ELR (cell line): ENCODE measurements around the gene PHC2.
A peak's percentile ranks its signal among the peaks of the same experiment; 100 is the strongest.
"Not testable (repeated sequence)": the region's sequence is repeated elsewhere in the genome, so short reads cannot be mapped to it uniquely, and the experiment has no call there.

Experiments
- DNase-seq: peaks from one replicate; pipeline ENCODE4 v3.0.0-alpha.2; 2015; ENCODE audit warnings: low read depth

Gene PHC2

DNA sequence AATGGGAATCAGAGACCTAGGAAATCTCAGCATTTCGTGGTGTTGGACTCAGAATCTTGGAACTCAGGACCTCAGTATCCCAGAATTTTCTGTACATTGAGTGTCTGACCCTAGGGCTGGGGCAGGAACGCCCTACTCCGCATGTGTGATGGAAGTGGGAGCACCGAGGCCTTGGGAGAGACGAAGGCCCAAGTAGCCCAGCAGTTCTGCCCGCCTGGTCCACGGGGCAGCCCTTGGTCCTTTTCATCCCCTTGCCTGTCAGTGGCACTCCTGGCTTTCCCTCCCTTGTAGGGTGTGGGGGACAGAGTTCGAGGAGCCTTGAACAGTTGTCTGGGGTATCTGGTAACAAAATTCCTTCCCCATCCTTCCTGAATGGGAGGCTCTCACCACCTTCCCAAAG is 120.2 kb downstream of the PHC2 start:
- no peak for DNase-seq

DNA sequence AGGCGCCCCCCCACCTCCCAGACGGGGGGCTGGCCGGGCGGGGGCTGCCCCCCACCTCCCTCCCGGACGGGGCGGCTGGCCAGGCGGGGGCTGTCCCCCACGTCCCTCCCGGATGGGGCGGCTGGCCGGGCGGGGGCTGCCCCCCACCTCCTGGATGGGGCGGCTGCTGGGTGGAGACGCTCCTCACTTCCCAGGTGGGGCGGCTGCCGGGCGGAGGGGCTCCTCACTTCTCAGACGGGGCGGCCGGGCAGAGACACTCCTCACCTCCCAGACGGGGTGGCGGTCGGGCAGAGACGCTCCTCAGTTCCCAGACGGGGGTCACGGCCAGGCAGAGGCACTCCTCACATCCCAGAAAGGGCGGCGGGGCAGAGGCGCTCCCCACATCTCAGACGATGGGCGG is 121.5 kb downstream of the PHC2 start:
- not testable (repeated sequence) for DNase-seq

DNA sequence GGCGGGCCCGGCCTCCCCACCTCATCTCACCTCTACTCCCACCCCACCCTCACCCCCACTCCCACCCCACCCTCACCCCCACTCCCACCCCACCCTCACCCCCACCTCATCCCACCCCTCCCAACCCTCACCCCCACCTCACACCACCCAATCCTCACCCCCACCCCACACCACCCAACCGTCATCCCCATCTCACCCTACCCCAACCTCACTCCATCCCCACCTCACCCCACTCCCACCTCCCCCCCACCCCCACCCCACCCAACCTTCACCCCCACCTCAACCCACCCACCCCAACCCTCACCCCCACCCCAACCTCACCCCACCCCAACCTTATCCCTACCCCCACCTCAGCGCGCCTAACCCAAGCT is 123.4 kb downstream of the PHC2 start:
- no peak for DNase-seq

DNA sequence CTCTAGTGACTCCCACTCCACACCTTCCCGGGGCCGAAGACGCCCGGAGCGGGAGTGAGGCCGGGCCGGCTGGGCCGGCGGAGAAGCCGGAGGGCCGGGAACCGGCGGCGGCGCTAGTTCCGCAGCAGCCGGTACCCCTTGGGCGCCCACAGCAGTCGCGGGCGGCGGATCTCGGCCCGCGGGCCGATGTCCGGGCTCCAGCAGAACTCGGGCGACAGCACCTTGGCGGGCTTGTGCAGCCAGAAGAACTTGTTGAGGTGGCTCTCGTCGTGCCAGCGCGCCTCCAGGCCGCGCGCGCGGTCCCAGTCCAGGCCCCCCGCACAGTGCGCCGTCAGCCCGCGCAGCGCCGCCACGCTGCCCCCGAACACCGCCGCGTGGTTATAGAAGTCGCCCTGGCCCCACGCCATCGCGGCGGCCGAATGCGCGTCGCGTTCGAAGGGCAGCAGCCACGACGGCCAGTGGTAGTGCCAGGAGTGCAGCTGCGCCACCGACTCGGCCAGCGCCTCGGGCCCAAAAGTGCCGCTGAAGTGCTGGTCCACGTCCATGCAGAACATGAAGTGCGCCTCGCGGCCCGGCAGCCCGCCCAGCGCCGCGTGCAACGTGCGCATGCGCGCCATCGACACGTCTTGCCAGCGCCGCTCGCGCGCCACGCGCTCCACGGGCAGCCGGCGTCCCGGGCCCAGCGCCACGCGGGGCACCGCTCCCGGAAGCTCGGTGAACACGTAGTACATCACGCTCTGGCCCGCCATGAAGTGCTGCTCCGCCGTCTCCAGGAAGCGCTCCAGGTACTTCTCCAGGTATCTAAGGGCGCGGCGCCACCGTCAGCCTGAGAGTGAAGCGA is 124.0 kb downstream of the PHC2 start:
- no peak for DNase-seq

DNA sequence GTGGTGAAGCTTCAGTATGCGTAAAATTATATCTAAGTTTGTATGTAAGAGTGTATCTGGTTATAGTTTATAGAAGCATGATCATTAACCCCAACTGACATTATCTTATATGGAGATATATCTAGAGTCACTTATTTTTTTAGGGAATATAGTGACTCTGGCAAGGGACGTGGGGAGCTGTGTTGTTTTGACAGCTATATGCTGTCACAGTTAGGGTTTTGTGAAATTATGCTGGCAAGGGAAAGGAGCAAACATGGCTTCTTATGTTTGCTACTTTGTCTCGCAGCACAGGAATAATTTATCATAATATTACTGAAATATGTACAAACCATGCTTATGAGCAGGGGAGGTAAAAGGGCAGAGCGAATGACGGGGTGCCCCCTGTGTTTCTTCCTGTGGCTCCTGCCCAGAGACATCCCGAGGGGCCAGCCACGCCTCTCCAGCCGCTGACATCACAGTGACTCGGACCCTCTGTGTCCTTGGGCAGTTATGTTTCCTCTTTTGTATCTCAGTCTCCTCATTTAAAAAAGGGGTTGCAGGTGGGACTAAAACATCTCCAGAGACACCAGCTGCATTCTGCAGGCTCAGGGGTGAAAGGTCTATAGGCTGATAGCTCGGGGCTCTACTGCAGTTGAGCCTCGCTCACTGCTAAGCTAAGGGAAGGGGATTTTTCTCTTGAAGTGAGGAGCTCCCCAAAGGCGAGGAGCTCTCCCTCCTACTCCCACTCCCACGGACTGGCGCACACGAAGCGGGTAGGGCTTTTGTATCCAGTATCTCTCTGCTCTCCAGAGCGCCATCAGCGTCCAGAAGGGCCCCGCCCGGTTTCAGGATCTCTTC is 124.9 kb downstream of the PHC2 start:
- DNase-seq, result no peak

DNA sequence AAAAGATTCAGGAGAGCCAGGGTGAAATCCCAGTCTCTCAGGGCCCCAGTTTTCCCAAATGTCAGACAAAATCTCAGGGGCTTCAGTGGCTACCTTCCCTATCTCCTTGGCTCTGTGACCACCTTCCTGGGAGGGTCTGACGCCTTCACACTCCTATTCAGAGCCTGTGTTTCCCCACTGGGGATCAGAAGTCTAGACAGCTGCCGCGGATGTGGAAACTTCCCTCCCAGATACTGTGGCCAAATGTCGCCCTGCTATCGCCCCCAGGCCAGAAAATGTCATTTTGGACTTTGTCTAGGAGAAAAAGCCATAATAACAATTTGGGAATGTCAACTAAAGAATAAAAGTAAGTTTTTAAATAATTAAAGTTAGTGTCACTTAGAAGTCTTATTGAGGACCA is 125.9 kb downstream of the PHC2 start:
- no peak for DNase-seq

DNA sequence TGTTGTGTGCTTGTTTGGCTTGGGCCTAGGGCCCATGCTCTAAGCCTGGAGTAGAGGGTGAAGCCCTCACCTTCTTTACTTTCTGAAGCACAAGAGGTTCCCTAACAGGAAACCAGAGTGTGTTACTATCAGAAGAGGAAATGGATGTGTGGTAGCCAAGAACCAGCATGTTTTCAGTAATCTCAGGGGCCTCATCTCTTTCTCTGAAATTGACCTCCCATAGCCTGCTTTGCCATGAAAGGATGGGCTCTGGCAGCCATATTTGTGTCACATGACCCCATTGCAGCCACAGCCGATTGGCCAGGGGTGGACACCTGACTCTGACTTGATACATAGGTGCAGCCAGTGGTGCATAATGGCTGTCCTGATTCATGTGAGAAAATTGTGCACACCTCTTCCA is 128.6 kb downstream of the PHC2 start:
- no peak for DNase-seq

DNA sequence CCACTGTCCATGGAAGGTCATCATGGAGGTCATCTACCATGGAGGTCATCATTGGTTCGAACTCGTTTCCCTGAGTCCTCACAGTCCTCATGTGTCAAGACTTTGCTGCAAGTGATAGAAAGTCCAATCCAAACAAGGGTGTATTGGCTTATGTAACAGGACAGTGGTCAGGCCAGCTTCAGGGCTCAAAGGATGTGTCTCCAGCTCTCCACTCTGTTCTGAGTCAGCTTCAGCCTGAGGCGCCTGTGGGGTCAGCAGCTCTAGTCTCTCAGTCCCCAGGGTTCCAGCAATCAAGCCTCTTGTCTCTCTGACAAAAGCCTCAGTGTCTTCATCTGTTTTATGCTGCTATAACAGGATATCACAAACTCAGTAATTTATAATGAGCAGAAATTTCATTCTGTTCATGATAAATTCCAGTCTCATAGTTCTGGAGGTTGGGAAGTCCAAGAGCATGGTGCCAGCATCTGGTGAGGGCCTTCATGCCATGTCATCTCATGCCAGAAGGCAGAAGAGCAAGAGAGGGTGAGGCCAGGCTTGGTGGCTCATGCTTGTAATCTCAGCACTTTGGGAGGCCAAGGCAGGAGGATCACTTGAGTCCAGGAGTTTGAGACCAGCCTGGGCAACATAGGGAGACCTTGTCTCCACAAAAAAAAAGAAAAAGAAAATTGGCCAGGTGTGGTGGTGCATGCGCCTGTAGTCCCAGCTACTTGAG is 129.5 kb downstream of the PHC2 start:
- DNase-seq, result peak; percentile 68

DNA sequence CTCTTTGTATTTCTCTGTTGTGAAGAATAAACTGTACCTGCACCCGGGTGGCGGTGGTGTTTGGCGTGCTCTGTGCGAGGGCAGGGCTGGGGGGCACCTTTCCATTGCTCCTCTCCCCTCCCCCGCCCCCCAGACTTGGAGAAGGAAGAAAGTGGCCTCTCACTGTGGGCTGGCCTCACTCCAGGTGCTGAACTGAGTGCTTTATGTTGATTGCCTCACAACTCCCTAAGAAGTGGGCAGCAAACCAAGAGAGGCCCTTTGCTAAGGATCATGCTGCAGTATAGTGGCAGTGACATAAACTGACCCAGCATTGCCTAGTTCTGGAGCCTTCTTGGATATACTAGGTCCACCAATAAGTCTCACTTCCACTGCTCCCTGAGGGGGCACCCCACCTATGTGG is 130.2 kb downstream of the PHC2 start:
- no peak for DNase-seq

DNA sequence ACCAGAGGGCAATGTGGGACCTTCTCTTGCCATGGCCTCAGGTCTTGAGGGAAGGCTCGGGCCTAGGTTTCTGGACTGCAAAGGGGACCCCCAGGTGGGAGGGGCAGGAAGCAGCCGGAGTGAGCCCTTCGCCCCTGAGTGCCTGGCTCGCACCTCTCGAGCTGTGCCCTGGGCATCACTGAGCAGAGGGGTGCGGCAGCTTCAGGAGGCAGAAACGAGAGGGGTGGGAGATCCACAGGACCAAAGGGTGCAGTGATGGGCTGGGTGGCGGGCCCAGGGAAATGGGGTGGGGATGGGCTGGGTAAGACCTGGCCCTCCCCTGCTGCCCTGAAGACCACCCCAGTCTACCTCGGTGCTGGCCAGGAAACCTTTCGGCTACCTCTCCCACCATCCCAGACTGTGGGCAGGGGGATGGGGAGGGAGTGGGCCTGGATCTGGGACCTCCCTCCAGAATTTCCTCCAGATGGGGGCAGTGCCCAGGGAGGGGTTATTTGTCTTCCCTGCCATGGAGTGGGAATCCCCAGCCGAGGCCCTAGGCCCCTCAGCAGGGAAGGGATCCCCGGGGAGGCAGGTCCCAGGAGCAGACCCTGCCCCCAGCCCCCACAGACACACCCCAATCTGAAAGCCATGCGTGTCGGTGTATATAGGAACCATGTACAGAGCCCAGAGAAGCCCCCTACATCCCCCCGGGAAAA is 131.3 kb downstream of the PHC2 start:
- no peak for DNase-seq

DNA sequence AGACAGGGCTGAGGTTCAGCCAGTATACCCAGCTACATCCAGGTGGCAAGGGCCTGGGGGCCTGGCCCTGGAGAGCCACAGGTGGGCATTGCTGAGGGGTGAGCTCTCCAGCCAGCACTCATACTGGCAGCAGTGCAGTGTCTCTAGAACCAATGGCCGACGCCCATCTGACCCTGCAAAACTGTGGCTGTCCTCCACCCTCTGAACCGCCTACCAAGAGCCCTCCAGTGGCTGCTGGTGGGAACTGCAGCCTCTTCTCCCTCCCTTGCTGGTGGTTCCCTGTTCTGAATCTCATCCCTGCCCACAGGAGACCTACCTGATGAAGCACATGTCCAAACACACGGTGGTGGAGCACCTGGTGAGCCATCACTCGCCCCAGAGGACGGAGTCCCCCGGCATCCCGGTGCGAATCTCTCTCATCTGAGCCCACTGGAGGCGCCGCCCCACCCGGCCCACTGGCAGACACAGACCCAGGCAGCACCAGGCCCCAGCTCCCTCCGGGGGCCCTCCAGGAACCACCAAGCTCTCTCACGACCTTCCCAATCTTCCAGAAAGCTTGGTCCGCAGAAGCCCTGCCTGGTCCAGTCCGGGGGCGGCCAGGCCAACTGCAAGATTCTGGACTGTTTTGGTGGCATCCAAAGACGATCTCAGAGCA is 132.1 kb downstream of the PHC2 start:
- DNase-seq, result peak; percentile 79

DNA sequence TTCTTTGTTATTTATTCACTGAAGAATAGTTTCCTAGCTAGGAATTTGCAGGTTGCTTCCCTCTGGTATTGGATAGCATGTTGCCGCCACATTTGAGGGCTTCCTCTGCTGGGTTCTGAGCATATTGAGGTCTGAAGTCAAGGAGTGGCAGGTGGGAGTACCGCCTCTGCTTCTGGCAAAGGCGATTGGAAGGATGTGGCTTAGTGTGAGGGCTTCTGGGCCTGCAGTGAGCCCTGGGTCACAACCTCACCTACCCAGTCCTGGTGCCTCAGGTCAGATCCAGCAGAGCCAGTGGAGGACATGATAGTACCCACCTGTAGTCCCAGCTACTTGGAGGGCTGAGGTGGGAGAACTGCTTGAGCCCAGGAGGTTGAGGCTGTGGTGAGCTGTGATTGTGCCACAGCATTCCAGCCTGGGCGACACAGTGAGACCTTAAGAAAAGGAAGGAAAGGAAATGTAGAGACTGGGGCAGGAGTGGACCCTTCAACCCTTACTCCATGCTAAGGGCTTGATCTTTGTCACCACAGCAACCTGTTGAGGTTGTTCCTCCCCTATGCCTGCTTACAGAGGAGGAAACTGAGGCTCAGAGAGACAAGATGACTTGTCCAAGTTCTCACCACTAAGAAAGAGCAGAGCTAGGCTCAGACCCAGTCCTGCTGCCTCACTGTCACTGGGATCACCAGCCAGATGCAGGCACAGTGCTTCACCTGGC is 132.8 kb downstream of the PHC2 start:
- DNase-seq, result no peak

DNA sequence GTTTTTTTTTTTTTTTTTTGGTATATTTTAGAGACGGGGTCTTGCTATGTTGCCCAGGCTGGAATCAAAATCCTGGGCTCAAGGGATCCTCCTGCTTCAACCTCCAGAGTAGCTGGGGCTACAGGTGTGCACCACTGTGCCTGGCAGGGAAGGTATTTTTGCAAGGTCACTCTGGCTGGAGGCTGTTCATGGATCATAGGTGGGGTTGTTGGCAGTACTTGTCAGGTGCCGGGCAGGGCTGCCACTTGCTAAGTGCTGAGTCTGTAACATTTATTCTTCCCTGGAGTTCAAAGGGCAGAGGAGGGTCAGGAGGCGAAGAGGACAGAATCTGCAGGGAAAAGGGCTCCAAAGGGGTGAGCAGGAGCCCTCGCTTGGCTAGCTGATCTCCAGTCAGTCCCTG is 134.1 kb downstream of the PHC2 start:
- no peak for DNase-seq

DNA sequence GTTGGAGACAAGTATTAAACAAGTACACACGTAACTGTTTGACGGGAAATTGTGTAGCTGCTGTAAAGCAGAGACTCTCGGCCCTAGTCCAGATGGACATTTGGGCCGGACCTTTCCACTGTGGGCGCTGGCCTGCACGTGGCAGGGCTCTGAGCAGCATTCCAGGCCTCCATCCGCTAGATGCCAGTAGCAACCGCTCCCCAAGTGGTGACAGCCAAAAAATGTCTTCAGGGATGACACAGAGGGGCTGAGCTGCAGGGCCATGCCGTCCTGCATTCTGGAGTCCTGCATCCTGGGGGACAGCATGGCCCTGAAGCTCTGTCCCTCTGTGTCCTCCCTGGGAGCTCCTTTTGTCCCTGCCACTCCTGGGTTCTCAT is 134.8 kb downstream of the PHC2 start:
- no peak for DNase-seq

DNA sequence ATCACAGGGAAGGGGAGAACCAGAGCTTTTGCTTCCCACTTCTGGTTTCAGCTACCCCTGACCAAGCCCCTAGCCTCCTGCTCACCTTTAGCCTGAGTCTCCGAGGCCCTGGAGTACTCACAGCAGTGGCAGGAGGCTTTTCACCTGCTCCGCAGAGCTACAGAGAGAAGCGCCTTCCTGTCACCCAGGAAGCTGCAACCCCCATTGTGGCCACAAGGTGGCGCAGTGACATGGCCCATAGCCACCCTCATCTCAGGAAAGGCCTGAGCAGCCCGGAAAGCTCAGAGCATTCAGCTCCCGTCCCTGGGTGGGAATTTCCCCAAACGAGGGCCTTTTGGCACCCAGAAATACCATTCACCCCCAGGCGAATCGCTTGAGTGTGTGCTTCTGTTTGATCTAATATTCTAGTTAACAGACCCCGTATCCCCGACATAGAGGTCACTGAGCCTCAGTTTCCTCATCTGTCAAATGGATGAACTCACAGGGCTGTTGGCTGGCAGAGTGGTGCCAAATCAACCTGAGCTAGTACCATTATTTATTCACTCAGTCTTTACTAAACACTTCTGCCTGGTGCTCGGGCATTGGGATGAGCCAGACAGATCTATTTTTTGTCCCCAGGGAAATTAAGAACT is 135.3 kb downstream of the PHC2 start:
- peak; percentile 86 for DNase-seq

DNA sequence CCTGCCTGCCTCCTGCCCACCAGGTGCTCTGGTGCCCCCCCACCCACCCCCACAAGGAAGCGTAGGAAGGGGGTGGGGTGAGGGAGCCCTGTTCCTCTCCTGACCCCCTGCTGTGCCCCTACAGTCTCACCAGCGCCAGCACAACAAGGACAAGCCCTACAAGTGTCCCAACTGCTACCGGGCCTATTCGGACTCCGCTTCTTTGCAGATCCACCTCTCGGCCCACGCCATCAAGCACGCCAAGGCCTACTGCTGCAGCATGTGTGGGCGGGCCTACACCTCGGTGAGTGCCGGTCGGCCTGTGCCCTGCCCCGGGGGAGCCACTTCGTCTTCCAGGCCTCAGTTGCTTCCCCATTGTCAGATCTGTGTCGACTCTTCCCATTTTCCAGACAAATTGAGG is 135.9 kb downstream of the PHC2 start:
- no peak for DNase-seq

DNA sequence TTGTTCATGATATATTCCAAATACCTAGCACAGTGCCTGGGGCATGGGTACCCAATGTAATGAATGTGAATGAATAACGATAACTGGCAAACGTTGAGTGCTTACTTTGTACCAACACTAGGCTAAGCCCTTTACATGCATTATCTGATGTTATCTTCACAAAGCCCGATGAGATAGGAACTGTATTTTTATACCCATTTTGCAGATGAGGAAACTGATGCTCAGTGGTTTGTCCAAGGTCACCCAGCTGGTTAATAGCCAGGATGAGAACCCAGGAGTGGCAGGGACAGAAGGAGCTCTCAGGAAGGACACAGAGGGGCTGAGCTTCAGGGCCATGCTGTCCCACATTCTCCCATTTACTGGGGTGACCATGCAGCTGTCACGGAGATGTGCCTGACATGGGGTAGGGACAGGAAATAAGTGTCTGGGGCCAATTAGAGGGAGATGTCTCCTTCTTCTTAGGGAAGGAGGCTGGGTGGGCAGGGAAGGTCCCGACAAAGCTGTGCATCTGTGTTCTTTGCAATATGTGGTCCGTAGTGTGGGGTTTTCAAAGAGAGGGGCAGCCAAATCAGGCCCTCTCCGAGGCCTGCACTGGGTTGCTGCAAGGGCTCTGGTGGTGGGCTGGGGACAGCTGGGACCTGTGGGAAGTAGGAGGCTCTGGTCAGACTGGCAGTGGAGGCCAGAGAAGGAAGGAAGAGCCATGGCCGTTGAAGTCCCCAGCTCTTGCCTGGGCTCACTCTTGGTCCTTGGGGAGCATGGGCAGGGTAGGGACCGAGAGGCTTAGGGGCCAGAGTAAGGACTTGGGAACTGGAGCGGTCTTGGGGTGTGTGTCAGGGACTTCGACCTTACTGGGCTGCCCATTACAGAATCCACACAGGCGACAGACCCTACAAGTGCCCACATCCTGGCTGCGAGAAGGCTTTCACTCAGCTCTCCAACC is 136.6 kb downstream of the PHC2 start:
- no peak for DNase-seq

DNA sequence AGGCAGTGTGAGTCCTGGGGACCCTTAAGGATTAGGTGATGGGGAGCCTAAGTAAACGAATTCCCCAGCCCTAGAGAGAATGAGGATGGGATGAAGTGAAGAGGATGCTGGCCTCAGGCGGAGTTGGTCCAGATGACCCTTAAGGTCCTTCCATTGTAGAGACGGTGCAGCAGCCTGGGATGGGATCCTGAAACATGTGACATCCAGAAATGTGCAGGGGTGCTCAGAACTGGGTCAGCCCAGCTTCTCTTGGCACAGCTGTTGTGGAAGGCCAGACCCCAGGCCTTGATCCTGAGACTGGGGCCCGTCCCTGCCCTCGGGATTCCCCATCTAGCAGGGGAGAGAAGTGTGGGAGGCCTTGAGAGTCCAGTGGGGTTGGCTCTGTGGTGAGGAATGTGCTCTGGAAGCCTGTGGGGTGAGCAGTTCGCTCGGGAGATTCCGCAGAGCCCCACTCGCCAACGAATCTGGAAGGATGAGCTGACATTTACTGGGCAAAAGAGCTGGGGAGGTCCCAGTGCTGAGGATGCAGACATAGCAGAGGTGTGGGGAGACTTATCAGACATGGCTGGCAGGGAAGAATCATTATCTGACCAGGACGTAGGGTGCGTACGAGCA is 138.1 kb downstream of the PHC2 start:
- DNase-seq, result no peak

DNA sequence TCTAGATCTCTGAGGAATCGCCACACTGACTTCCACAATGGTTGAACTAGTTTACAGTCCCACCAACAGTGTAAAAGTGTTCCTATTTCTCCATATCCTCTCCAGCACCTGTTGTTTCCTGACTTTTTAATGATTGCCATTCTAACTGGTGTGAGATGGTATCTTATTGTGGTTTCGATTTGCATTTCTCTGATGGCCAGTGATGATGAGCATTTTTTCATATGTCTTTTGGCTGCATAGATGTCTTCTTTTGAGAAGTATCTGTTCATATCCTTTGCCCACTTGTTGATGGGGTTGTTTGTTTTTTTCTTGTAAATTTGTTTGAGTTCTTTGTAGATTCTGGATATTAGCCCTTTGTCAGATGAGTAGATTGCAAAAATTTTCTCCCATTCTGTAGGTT is 140.3 kb downstream of the PHC2 start:
- DNase-seq, result not testable (repeated sequence)
